KOPT-K1 (cell line): ENCODE measurements around the gene GKN2.
"Not testable (repeated sequence)": the region's sequence is repeated elsewhere in the genome, so short reads cannot be mapped to it uniquely, and the experiment has no call there.

Source experiments
- H3K27ac ChIP-seq: fragments of 200-600 bp; sonication (generic); 2 replicates; pipeline ENCODE4 v1.5.1; 2016; ENCODE audit warnings: antibody characterized with exemption, mild to moderate bottlenecking, low read depth, low read length; ENCODE audit not compliant: poor library complexity, severe bottlenecking
- H3K36me3 ChIP-seq: fragments of 200-600 bp; sonication (generic); 2 replicates; pipeline ENCODE4 v1.5.1; 2017; ENCODE audit warnings: antibody characterized with exemption, mild to moderate bottlenecking, low read length, moderate library complexity; ENCODE audit not compliant: insufficient read depth
- H3K9me3 ChIP-seq: fragments of 200-600 bp; sonication (generic); 2 replicates; pipeline ENCODE4 v1.5.1; 2017; ENCODE audit warnings: antibody characterized with exemption, low read length, mild to moderate bottlenecking; ENCODE audit not compliant: insufficient read depth, poor library complexity, severe bottlenecking

The GKN2 gene

DNA sequence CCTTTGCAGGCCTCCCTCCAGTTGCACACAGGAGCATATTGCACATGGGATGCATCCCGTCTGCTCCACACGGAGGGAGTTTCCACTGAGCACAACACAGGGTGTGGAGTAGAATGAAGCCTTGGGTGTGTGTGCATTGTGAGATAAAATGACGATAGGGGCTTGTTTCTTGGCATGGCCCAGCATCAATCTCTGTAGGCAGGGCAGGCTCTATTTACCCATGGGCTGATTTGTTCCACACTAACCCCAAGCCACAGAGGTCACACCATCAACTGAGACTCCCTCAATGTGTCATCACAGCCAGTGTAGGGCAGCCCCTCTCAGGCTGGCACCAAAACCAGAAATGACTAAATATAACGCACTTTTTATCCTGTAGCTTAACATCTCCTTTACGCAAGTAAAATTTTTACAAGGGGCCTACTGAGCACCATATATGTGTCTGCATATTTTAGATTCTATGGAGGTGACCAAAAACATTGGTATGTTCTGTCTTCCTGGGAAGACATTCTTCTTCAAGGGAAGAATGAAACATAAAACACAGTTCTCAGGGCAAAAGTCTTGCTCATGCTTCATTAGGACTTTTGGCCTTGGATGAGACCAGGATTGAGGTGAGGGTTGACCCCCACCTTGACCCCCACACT, 19.0 kb upstream of the GKN2 start:
- Histone ChIP-seq H3K27ac (no peak overlapping the region), H3K36me3 (no peaks in the 10 kb centered on the region), H3K9me3 (no peaks in the 10 kb centered on the region)

DNA sequence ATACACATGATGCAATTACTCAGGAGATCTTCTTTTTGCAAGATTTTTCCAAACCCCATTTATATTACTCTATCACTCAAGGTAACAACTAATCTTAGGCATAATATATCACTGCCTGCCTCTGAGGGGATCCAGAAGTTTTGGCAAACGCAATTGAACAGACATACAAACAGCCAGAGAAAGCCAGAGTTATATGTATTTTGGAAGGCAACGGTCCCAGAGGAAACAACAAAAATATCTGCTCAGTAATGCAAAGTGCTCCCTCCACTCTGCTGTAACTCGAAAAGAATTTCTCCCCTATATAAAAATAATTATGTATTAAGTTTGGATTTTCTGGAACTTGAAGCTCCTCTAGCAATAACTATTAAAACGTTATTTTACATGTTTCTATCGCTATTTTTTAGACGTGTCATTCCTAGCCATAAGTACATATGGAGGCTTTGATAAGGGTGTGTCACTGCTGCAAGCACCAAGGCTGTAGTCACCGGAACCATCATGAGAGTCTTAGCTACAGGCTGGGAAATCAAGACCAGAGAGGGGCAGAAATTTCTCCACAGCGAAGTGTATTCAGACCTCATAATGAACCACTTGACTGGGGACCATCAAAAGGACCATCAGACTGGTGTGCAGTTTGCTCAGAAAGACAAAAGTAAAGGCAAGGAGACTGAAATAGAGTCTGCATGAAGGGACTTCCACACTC, 18.0 kb upstream of the GKN2 start:
- Histone ChIP-seq H3K27ac (no peak overlapping the region), H3K36me3 (no peaks in the 10 kb centered on the region), H3K9me3 (no peaks in the 10 kb centered on the region)

- no peak overlapping the region for H3K27ac ChIP-seq
- H3K36me3 ChIP-seq = no peaks in the 10 kb centered on the region
- no peaks in the 10 kb centered on the region for H3K9me3 ChIP-seq
Observed at GRCh38 chr2:68969736-68970490, 17.2 kb upstream of the GKN2 start.

- Histone ChIP-seq H3K9me3 (no peaks in the 10 kb centered on the region), H3K36me3 (no peaks in the 10 kb centered on the region), H3K27ac (no peak overlapping the region)
Observed at GRCh38 chr2:68968221-68968620, 15.5 kb upstream of the GKN2 start.

DNA sequence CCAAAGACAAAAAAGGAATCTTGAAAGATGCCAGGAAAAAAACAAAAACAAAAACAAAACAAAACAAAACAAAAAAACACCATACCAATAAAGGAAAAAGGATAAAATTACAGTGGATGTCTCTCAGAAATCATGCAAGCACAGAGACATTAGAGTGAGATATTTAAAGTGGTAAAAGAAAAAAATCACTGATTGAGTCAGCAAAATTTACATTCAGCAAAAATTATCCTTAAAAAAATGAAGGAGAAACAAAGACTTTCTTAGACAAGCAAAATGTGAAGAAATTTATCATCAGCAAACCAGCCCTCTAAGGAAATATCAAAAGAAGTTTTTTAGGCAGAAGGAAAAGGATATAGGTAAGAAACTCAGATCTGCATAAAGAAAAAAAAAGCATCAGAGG, 11.6 kb upstream of the GKN2 start:
- H3K9me3 ChIP-seq = no peaks in the 10 kb centered on the region
- H3K36me3 ChIP-seq = no peaks in the 10 kb centered on the region

DNA sequence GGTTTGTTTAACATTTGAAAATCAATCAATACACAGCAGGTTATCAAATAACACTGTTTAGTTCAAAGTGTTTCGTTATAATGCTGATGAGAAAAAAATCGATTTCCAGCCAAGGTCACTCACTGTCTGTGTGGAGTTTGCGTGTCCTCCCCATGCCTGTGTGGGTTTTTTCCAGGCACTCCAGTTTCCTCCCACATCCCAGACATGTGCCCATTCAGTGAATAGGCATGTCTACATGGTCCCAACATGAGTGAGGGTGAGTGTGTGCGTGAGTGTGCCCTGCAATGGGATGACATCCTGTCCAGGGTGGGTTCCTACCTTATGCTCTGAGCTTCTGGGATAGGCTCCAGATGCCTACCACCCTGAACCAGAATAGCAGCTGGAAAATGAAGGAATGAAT, 8.7 kb upstream of the GKN2 start:
- no peaks in the 10 kb centered on the region for H3K9me3 ChIP-seq
- H3K27ac ChIP-seq = no peak overlapping the region
- H3K36me3 ChIP-seq = no peaks in the 10 kb centered on the region

More for the DNA sequence above, 11.6 kb upstream of the GKN2 start:
- no peak overlapping the region for H3K27ac ChIP-seq

DNA sequence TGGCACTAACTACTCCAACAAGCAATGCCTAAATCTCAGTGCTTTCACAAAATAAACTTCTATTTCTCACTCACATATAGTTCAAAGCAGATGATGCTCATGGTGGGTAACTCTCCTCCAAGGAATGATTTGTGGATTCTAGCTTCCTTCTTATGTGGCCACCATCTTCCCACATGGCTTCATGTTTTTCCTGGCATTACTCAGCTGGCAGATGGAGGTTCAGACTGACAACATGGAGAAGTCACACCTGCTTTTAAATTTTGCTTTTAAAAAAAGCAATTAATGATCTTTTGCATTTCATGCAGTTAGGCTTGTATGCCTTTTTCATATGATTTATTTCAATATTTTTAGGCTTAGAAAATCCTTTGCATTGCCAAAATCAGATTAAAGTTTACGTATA, 6.3 kb upstream of the GKN2 start:
- Histone ChIP-seq H3K27ac (no peak overlapping the region), H3K9me3 (no peaks in the 10 kb centered on the region), H3K36me3 (no peaks in the 10 kb centered on the region)

- not testable (repeated sequence) for H3K27ac ChIP-seq, H3K9me3 ChIP-seq, H3K36me3 ChIP-seq
Observed at GRCh38 chr2:68955432-68955831, 2.7 kb upstream of the GKN2 start.

DNA sequence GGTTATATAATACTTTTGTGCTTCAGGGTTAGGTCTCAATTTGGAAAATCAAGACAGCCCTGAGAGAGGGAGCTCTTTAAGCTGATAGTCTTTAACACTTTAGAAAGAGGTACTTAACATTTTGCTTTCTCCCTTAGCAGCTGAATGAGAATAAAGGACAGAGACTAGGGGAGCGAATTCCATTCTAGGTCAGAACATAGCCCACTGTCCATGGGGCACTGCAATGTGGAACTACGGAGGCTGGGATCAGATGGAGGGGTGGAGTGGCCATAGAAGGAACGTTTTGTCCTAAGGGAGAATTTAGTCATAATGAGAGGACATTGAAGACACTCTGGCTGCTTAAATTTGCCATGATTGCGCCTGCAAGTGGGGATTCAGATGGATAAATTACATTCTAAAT, 794 bp downstream of the GKN2 start:
- H3K27ac ChIP-seq = no peak overlapping the region
- no peaks in the 10 kb centered on the region for H3K36me3 ChIP-seq
- no peaks in the 10 kb centered on the region for H3K9me3 ChIP-seq

- Histone ChIP-seq H3K9me3 (no peaks in the 10 kb centered on the region), H3K36me3 (no peaks in the 10 kb centered on the region), H3K27ac (no peak overlapping the region)
Observed at GRCh38 chr2:68948710-68949109, 4.0 kb downstream of the GKN2 start.

GRCh38 chr2:68946117-68946516, 6.6 kb downstream of the GKN2 start:
- no peak overlapping the region for H3K27ac ChIP-seq
- no peaks in the 10 kb centered on the region for H3K9me3 ChIP-seq
- no peaks in the 10 kb centered on the region for H3K36me3 ChIP-seq

- H3K27ac ChIP-seq = no peak overlapping the region
- H3K9me3 ChIP-seq = no peaks in the 10 kb centered on the region
- no peaks in the 10 kb centered on the region for H3K36me3 ChIP-seq
Observed at GRCh38 chr2:68943581-68944568, 8.8 kb downstream of the GKN2 start.

- H3K27ac ChIP-seq = no peak overlapping the region
Observed at GRCh38 chr2:68942827-68943226, 9.9 kb downstream of the GKN2 start.

GRCh38 chr2:68940369-68940768, 12.3 kb downstream of the GKN2 start:
- Histone ChIP-seq H3K9me3 (no peaks in the 10 kb centered on the region), H3K36me3 (no peaks in the 10 kb centered on the region), H3K27ac (no peak overlapping the region)

More at GRCh38 chr2:68942827-68943226, 9.9 kb downstream of the GKN2 start:
- Histone ChIP-seq H3K36me3 (no peaks in the 10 kb centered on the region), H3K9me3 (no peaks in the 10 kb centered on the region)

GRCh38 chr2:68939962-68940361, 12.7 kb downstream of the GKN2 start:
- H3K36me3 ChIP-seq = no peaks in the 10 kb centered on the region
- H3K27ac ChIP-seq = no peak overlapping the region
- no peaks in the 10 kb centered on the region for H3K9me3 ChIP-seq
